Duodenal mucosa (tissue), 2 donors: ENCODE results near the gene NPHP4.
"Not testable (repeated sequence)": the region's sequence is repeated elsewhere in the genome, so short reads cannot be mapped to it uniquely, and the experiment has no call there.

Source experiments
- H3K27ac ChIP-seq: one replicate; pipeline ENCODE4 v1.7.0; 2013; ENCODE audit warnings: low read depth, low read length
- H3K27me3 ChIP-seq, 2 donors: one replicate each; pipeline ENCODE4 v1.7.0; 2013; ENCODE audit warnings: low read length in 2 of 2, control low read depth in 1 of 2; ENCODE audit not compliant: insufficient read depth in 2 of 2, control insufficient read depth in 1 of 2
- H3K36me3 ChIP-seq, 2 donors: one replicate each; pipeline ENCODE4 v1.7.0; 2013; ENCODE audit warnings: low read length in 2 of 2, control low read depth in 1 of 2; ENCODE audit not compliant: insufficient read depth in 2 of 2, control insufficient read depth in 1 of 2
- H3K4me1 ChIP-seq, 2 donors: one replicate each; pipeline ENCODE4 v1.7.0; 2013; ENCODE audit warnings: low read length in 2 of 2, control low read depth in 1 of 2; ENCODE audit not compliant: insufficient read depth in 2 of 2, control insufficient read depth in 1 of 2
- H3K4me3 ChIP-seq, 2 donors: one replicate each; pipeline ENCODE4 v1.7.0; 2013; ENCODE audit warnings: low read length in 2 of 2, low read depth in 1 of 2
- H3K9ac ChIP-seq, 2 donors: one replicate each; pipeline ENCODE4 v1.7.0; 2013; ENCODE audit warnings: low read length in 2 of 2, low read depth in 1 of 2
- H3K9me3 ChIP-seq, 2 donors: one replicate each; pipeline ENCODE4 v1.7.0; 2013; ENCODE audit warnings: low read length in 2 of 2, control low read depth in 1 of 2; ENCODE audit not compliant: control insufficient read depth in 1 of 2

Gene NPHP4

GRCh38 chr1:6024376-6024775 is 32.2 kb upstream of the NPHP4 start:
- no peak overlapping the region for H3K27ac ChIP-seq
- H3K36me3 ChIP-seq = no peaks in the 10 kb centered on the region
- peaks cover 1 to 20% of the 10 kb centered on the region in 2 donors for H3K4me1 ChIP-seq
- H3K9ac ChIP-seq = no peak overlapping the region
- H3K9me3 ChIP-seq = no peaks in the 10 kb centered on the region
- no peak overlapping the region for H3K4me3 ChIP-seq
- H3K27me3 ChIP-seq = peaks cover 0 to 4% of the 10 kb centered on the region in 2 donors

GRCh38 chr1:6023346-6023745 is 31.1 kb upstream of the NPHP4 start:
- no peaks in the 10 kb centered on the region for H3K36me3 ChIP-seq
- H3K9me3 ChIP-seq = no peaks in the 10 kb centered on the region
- H3K4me1 ChIP-seq = peaks cover 0 to 17% of the 10 kb centered on the region in 2 donors
- H3K9ac ChIP-seq = no peak overlapping the region
- H3K27ac ChIP-seq = no peak overlapping the region
- H3K27me3 ChIP-seq = peaks cover 0 to 4% of the 10 kb centered on the region in 2 donors
- H3K4me3 ChIP-seq = no peak overlapping the region

- Histone ChIP-seq H3K4me3 (no peak overlapping the region), H3K4me1 (peaks cover 0 to 12% of the 10 kb centered on the region in 2 donors), H3K27ac (no peak overlapping the region), H3K9me3 (no peaks in the 10 kb centered on the region), H3K36me3 (no peaks in the 10 kb centered on the region), H3K27me3 (peaks cover 0 to 4% of the 10 kb centered on the region in 2 donors), H3K9ac (no peak overlapping the region)
These were observed 30.0 kb upstream of the NPHP4 start for GRCh38 chr1:6022193-6022592.

GRCh38 chr1:6019166-6019845 is 27.1 kb upstream of the NPHP4 start:
- H3K27me3 ChIP-seq = no peaks in the 10 kb centered on the region
- H3K36me3 ChIP-seq = no peaks in the 10 kb centered on the region
- no peak overlapping the region for H3K27ac ChIP-seq
- H3K9ac ChIP-seq = no peak overlapping the region
- no peaks in the 10 kb centered on the region for H3K9me3 ChIP-seq
- no peak overlapping the region for H3K4me3 ChIP-seq
- no peaks in the 10 kb centered on the region for H3K4me1 ChIP-seq

GRCh38 chr1:6017654-6018053 is 25.4 kb upstream of the NPHP4 start:
- not testable (repeated sequence) for H3K4me1 ChIP-seq, H3K27ac ChIP-seq, H3K27me3 ChIP-seq, H3K9ac ChIP-seq, H3K9me3 ChIP-seq, H3K4me3 ChIP-seq, H3K36me3 ChIP-seq

- H3K27me3 ChIP-seq = no peaks in the 10 kb centered on the region
These were observed 24.1 kb upstream of the NPHP4 start for GRCh38 chr1:6016191-6016865.

GRCh38 chr1:6014130-6014999 is 22.1 kb upstream of the NPHP4 start:
- H3K9ac ChIP-seq = no peak overlapping the region
- H3K4me1 ChIP-seq = no peaks in the 10 kb centered on the region
- no peaks in the 10 kb centered on the region for H3K36me3 ChIP-seq
- no peak overlapping the region for H3K4me3 ChIP-seq
- no peaks in the 10 kb centered on the region for H3K9me3 ChIP-seq
- no peaks in the 10 kb centered on the region for H3K27me3 ChIP-seq
- no peak overlapping the region for H3K27ac ChIP-seq

More at GRCh38 chr1:6016191-6016865, 24.1 kb upstream of the NPHP4 start:
- Histone ChIP-seq H3K4me1 (no peaks in the 10 kb centered on the region), H3K4me3 (no peak overlapping the region), H3K9me3 (no peaks in the 10 kb centered on the region), H3K9ac (no peak overlapping the region), H3K27ac (no peak overlapping the region), H3K36me3 (no peaks in the 10 kb centered on the region)

GRCh38 chr1:6013491-6013890 is 21.3 kb upstream of the NPHP4 start:
- Histone ChIP-seq H3K4me1 (no peaks in the 10 kb centered on the region), H3K9me3 (no peaks in the 10 kb centered on the region), H3K9ac (no peak overlapping the region), H3K36me3 (no peaks in the 10 kb centered on the region), H3K27ac (no peak overlapping the region), H3K27me3 (no peaks in the 10 kb centered on the region), H3K4me3 (no peak overlapping the region)

- Histone ChIP-seq H3K4me1 (no peaks in the 10 kb centered on the region), H3K27ac (no peak overlapping the region), H3K27me3 (no peaks in the 10 kb centered on the region), H3K4me3 (no peak overlapping the region), H3K9ac (no peak overlapping the region), H3K9me3 (no peaks in the 10 kb centered on the region), H3K36me3 (no peaks in the 10 kb centered on the region)
These were observed 20.5 kb upstream of the NPHP4 start for GRCh38 chr1:6012529-6013318.
